Ammon's horn (tissue), 1 donor: Measurements from ENCODE around the gene MATR3.
"Not testable (repeated sequence)": the region's sequence is repeated elsewhere in the genome, so short reads cannot be mapped to it uniquely, and the experiment has no call there.

ENCODE experiments used
- DNase-seq: peaks from one replicate; pipeline ENCODE4 v3.0.0-alpha.2; 2016; ENCODE audit warnings: low spot score

MATR3 gene

DNA sequence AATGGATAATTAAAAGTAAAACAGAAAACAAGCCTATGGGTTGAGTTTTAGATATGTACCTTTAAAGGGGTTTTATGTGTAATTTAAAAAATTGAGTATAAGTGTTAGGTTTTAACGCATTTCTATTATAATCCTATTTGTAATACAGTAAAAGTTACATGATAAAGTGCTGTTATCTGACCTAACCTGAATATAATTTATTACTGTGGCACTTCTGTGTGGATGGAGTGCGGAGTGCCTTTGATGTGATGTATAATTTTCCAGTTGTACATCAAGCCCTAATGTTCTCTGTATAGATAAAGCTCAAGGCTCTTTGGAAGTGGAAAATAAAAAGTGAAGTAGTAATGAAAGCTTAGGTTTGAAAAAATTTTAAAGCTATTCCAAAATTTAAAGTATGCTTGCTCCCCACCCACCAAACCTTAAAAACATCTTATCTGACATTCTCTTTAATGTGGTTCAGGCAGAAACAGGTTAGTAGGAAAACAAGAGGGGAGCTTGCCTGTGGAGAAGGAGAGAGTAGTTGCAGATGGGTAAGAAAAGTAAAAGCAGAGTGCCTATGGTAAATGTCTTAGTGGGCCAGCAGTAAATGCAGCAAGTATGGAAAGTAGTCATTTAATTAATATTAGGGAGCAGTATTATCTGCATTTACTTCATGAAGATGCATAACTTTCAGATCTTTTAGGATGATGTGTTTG, 4.0 kb downstream of the MATR3 start:
- no peak for DNase-seq

DNA sequence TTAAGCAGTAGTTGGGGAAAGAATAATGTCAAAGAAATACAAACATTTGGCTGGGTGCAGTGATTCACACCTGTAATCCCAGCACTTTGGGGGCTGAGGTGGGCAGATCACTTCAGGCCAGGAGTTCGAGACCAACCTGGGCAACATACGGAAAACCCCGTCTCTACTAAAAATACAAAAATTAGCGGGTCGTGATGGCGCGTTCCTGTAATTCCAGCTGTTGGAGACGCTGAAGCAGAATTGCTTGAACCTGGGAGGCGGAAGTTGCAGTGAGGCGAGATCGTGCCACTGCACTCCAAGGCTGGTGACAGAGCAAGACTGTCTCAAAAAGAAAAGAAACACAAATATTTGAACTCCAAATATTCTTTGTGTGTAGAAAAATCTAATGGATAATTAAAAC, 4.7 kb downstream of the MATR3 start:
- DNase-seq, result no peak

DNA sequence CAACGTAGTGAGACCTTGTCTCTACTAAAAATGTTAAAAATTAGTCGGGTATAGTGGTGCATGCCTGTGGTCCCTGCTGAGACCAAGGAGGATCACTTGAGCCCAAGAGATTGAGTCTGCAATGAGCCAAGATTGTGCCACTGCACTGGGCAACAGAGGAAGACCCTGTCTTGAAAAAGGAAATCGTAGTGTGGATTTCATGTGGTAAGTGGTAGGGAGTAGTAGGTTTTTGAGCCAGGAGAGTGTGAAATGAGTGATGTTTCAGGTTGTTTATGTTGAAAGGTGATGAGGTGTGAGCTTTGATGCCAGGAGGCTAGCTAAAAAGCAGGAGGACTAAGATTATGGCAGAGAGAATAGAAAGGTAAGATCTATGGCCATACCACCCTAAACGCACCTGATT, 5.9 kb downstream of the MATR3 start:
- no peak for DNase-seq

DNA sequence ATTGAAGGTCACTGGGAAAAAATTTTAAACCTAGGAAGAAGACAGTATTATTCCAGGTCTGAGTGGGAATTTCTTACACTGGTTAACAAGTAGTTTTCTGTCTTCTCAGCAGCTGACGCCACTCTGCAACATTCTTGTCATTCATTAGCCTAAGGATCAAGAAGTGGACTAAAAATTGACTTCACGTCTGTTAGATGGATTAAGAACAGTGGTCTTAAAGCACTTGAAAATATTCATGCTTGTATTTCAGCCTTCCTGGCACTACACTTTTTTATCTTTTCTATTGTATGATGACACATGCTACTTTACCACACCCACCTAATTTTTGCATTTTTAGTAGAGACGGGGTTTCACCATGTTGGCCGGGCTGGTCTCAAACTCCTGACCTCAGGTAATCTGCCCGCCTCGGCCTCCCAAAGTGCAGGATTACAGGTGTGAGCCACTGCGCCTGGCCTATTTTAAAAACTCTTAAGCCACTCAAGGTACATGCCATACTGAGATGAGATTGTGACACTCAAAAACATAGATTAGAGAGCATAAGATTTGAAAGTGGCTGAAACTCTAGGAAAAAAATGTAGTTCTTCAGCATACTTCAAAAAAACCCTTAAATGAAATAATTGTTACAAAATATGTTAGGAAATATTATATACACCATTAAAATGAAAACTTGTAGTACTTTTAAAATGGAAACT, 8.4 kb downstream of the MATR3 start:
- no peak for DNase-seq

DNA sequence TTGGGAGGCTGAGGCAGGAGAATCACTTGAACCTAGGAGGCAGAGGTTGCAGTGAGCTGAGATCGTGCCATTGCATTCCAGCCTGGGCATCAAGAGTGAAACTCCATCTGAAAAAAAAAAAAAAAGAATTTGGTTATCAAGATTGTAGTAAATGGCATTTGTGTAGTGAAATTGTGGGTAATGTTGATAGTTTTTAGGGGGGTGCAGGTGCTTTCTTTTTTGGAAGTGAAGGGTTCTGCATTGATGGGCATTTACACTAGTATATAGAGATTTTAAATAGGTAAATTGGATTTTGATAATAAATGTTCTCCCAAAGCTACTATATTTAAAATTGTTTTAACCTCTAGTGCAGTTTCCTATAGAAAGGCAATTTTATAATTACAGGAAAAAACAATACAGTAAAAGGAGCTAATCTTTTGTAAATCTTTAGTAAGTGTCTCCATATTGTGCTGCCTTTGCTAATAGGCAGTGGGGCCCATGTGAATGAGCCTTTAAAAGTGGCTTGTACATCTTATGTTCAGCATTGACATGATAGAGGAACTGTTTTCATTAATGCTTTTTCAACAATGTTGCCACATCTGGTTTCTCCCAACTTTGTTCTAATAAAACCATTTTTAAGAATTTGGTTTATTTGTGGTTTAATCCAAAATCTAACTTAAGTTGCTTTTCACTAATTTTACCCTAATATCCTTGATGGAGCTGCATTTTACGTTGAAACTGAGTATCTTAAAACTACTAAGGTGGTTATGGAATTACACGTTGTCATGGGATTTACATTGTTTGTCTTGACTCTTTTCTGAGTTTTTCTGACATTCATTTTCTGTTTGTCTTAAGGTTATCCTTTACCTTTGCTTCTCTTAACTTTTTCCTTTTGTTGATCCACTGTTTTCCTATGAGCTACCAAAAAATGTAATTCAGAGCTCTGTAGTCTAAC, 11.1 kb downstream of the MATR3 start:
- no peak for DNase-seq

DNA sequence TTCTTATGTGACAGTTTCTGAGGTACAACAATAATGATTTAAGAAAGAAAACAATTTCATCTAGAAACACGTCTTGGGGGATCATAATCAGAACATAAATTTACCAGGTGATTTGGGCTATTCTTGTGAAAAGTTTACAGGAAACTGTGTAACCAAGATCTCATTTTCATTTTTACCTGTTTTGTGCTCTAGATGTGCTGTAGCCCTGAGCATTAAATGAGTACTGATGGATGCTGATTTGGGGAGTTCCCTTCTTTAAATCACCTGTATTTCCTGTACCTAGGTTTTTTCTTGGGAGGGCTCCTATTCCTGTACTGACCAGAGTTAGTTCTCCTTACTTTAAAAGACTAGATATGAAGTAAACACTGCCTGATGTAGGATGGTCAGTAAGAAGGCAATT, 12.7 kb downstream of the MATR3 start:
- no peak for DNase-seq

DNA sequence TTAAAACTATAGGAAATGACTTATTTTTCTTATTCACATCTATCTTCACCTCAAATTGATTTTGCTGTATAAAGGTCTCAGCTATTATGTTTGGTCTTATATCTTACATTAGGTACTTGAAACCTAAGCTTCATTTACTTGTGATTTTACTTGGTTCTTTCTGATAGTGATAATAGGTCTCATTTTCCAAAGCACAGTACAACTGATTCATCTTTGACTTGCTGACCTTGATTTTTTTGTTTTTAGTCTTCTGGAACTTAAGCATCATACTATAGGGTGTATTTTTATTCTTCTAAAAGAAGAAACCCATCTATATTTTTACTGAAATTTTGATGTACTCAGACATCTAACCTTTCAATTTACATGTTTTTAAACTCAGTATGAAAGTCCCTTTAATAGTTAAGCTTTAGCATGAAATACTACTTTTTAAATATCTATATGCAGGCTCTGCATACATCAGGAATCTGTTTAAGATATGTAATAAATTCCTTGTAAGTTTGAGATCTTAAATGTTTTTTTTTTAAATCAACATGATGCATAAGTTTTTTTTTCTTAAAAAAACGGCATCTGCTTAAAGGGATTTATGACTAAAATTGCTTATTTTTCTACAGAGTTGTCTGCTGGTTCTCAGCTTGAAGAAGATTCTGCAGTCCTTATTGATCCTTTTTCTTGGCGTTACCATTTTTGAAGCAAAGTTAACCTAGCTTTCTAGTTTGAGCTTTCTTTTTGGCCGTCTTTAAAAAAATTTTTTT, 13.3 kb downstream of the MATR3 start:
- no peak for DNase-seq

DNA sequence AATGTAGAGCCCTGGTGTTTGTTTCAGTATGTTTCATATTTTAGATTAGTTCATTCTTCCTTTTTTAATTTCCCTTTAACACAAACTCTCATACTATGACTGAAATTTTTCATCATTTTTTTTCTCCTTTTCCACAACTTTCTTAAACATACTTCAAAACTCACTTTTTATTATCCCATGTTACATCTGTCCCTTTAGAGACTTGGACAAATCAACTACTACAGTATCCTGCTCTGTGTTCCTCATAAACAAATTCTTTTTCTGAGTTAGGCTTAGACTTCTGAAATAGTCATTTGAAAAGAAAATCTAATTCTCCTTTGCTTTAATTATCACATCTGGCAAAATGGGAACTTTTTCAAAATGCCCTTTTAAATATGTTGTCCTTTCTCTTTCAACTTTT, 15.3 kb downstream of the MATR3 start:
- no peak for DNase-seq

DNA sequence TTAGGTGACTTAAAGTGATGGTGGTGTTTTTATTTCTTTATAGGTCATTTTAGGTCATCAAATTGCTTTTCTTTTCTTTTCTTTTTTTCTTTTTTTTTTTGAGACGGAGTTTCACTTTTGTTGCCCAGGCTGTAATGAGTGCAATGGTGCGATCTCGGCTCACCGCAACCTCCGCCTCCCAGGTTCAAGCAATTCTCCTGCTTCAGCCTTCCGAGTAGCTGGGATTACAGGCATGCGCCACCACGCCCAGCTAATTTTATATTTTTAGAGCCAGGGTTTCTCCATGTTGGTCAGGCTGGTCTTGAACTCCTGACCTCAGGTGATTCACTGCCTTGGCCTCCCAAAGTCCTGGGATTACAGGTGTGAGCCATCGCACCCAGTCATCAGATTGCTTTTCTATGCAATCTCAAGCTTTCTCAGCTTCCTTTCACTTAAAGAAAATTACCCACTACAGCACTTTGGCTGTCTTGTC, 17.2 kb downstream of the MATR3 start:
- not testable (repeated sequence) for DNase-seq

DNA sequence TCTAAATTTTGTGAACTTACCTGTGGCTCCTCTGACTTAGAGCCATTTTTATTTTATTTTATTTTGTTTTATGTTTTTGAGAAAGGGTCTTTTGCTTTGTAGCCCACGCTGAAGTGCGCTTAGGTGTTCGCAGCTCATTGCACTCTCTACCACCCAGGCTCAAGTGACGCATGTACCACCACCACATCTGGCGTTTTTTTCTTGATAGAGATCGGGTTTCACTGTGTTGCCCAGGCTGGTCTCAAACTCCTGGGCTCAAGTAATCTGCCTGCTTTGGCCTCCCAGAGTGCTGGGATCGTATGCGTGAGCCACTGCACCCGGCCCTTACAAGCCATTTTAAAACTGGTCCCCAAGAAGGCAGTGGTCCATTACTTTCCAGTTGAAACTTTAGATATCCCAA, 18.5 kb downstream of the MATR3 start:
- no peak for DNase-seq

DNA sequence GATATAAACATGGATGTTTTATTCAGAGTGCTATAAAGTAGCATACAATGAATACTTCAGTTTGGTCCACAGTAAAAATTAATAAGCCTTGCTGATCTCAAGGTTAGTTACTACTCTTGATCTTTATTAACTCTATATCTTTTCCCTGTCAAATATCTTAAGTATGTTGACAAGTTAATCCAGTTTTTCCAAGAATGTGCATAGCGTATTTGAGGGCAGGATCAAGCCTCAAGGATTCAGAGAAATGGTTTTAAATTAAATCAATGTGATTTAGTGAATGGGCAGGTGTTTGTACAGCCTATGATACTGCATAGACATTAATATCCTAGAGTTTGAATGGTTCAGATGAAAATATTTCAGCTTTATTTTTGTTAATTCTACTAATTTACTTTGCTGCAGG, 20.7 kb downstream of the MATR3 start:
- no peak for DNase-seq

DNA sequence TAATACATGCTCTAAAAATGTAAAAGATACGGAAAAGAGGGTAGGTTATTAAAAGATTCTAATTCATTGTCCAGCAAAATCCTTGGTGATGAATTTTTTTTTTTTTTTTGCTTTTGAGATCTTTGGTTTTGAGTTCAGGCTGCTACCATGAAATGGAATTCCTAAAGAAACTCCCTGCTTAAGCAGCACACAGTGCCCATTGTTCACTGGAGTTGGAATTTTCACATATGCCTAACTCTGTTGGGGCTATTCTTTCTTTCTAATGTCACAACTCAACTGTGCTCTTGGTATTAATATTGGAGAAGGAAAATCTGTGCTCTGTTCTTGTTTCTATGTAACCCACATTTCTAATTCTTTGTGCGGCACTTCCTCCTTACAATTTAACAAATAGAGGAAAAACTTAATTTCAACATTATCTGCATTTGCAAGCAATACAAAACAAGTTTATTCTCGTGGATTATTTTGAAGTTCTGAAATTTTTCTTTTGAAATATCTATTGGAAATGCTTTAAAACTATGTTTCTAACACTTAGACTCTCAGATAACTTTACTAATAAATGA, 21.6 kb downstream of the MATR3 start:
- no peak for DNase-seq

DNA sequence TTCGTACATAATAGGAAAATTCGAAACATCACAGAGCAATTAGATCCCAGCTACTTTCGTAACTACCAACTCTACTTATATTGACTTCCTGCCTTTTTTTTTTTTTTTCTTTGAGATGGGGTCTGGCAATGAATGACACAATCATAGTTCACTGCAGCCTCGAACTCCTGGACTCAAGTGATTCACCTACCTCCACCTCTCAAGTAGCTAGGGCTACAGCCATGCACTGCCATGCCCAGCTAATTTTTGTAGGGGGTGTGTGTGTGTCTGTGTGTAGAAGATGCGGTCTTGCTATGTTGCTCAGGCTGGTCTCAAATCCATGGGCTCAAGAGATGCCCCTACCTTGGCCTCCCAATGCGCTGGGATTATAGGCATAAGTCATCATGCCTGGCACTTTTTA, 42.3 kb downstream of the MATR3 start:
- DNase-seq, result no peak

DNA sequence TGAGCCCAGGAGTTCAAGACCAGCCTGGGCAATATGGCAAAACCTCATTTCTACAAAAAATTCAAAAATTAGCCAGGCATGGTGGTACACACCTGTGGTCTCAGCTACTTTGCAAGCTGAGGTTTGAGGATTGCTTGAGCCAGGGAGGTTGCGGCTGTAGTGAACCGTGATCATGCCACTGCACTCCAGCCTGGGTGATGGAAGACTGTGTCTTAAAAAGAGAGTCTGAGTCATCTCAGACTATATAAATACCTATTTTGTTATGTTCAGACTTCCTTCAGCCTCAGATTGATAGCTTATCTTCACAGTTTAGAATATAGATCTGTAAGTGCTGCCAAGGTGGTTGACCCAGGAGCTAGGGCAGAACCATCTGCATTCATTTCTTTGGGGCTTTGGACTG, 46.5 kb downstream of the MATR3 start:
- DNase-seq, result no peak

DNA sequence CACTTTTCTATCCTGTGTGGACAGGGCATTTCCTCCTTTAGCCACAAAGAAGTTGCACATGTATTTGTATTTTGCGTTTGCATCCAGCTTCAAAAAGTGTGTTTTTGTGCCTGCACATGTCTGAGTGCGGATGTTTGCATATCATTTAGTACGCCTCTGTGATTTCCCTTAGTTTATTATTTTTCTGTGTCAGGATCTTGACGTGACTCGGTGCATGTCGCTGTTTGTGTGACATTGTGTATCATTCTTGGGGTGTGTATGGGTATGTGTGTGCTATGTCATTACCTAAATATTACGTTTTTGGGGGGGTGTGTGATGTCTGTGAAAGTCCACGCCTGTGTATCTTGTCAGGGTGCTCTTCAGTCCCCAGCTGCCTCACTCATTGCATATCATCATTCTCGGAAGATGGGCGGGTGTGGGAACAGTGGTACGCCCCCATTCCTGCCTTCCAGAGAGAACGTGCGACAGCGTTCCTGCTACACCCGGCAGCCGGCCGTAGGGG, 47.7 kb downstream of the MATR3 start:
- no peak for DNase-seq

DNA sequence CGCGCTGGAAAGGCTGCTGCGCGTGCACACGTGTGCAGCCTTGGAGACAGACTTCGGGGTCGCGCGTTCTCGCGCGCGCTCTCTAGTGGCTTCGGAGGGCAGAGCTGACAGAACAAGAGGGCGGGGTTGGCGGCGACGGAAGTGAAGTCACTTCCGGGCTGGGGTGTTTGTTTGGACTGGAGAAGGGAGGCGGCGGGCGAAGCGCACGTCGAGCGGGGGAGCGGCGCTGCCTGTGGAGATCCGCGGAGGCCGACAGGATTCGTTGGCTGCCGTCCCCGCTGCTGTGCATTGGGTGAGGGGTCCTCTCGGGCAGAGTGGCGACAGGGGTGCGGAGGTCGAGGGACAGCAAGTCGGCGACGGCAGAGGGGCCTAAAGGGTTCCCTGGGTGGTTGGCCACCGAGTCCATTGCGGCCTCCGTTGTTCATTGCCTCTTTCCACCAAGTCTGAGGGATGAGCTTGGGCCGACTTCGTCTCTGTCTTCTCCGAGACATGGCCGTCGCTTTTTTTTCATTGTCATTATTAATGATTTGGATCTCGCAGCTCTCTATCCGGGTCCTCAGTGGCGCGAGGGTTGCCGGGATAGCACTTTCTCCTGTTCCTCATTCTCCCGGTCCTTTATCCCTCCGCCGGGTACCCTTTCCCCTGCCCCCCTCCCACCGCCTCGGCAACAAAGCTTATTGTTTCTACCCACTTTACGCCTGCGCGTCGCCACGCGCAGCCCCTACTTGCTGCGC, 48.3 kb downstream of the MATR3 start, which contains the start of gene PAIP2:
Gene PAIP2, plus strand, starts transcription at position 166 of the 734 bp plus-strand sequence. CDS start 21,931 bp downstream, outside the sequence.
- peak; percentile 98 for DNase-seq

DNA sequence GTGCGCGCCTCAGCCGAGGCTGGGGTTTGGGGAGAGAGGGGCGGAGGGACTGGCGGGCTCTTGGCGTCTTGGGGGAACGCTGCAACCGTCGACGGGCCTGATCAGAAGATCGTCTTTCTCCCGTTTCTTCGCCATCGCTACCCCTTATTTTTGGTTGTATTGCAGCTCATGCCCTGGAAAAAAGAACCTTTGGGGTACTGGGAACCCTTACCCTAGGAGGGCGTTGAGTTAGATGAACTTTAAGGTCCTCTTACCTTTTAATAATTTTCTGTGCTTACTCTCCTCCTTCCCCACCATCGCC, 48.8 kb downstream of the MATR3 start:
- no peak for DNase-seq

DNA sequence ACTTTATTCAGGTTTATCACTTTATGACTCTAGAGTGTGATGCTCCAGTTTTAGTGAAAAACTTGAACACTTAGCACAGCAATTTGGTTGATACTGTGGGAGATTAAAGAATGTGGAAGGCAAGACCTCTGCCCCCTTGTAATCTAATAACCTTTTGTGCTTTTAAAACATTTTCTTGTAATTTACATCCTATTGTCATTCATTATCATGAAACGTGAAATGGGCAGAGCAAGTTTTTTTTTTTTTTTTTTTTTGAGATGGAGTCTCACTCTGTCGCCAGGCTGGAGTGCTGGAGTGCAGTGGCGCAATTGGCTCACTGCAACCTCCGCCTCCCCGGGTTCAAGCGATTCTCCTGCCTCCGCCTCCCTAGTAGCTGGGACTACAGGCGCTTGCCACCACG, 49.9 kb downstream of the MATR3 start:
- no peak for DNase-seq

DNA sequence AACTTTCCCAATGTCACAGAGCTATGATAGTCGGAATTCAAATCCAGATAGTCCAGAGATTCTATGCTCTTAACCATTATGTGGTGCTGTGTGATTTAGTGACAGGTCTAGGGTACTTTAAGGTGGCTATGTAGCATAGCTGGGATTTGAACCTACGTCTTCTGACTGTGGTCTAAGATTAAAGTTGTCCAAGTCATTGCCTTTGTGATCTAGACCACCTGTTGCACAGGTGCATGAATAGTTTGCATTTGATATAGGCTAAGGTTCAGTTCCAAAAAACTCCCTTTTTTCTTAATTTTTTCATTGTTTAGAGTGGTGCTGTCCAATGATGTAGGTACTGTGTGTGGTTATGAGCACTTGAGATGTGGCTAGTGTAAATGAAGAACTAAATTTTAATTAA, 50.6 kb downstream of the MATR3 start:
- no peak for DNase-seq

DNA sequence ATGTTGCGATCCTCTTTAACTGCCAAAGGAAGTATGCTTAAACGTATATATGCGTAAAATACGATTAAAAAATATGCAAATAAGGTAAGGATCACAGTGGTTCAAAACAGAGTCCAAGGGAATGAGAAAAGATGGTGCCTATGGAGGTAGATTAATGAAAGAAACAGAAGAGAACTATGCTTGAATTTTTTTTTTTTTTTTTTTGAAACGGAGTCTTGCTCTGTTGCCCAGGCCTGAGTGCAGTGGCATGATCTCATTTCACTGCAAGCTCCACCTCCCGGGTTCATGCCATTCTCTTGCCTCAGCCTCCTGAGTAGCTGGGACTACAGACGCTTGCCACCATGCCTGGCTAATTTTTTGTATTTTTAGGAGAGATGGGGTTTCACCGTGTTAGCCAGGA, 51.9 kb downstream of the MATR3 start:
- not testable (repeated sequence) for DNase-seq

DNA sequence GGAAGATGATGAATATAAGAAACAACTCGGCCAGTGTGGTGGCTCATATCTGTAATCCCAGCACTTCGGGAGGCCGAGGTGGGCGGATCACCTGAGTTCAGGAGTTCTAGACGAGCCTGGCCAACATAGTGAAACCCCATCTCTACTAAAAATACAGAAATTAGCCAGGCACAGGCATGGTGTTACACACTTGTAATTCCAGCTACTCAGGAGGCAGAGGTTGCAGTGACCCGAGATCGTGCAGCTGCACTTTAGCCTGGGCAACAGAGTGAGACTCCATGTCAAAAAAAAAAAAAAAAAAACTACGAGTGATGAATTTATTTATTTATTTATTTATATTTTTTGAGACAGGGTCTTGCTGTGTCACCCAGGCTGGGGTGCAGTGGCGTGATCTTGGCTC, 54.3 kb downstream of the MATR3 start:
- not testable (repeated sequence) for DNase-seq
